C4-2B (cell line): ENCODE data around the gene ATP2B3.

Source experiments
- H3K27ac ChIP-seq: fragments of 450-650 bp; 2 replicates; pipeline ENCODE4 v1.5.1; 2017
- ZFX ChIP-seq: fragments of 450-650 bp; IDR thresholded peaks from 2 replicates; pipeline ENCODE4 v1.6.1; 2017
- TF ChIP-seq, protein P1 (sequence below): fragments of 450-650 bp; conservative IDR thresholded peaks from 2 replicates; pipeline ENCODE4 v1.5.1; 2017; ENCODE audit warnings: mild to moderate bottlenecking

ATP2B3 gene

GRCh38 chrX:153501530-153501929 is 15.9 kb upstream of the ATP2B3 start:
- H3K27ac ChIP-seq, result no peak overlapping the region
- TF ChIP-seq ZFX, result no peak
- TF ChIP-seq, protein P1, sequence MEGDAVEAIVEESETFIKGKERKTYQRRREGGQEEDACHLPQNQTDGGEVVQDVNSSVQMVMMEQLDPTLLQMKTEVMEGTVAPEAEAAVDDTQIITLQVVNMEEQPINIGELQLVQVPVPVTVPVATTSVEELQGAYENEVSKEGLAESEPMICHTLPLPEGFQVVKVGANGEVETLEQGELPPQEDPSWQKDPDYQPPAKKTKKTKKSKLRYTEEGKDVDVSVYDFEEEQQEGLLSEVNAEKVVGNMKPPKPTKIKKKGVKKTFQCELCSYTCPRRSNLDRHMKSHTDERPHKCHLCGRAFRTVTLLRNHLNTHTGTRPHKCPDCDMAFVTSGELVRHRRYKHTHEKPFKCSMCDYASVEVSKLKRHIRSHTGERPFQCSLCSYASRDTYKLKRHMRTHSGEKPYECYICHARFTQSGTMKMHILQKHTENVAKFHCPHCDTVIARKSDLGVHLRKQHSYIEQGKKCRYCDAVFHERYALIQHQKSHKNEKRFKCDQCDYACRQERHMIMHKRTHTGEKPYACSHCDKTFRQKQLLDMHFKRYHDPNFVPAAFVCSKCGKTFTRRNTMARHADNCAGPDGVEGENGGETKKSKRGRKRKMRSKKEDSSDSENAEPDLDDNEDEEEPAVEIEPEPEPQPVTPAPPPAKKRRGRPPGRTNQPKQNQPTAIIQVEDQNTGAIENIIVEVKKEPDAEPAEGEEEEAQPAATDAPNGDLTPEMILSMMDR, result no peak

DNA sequence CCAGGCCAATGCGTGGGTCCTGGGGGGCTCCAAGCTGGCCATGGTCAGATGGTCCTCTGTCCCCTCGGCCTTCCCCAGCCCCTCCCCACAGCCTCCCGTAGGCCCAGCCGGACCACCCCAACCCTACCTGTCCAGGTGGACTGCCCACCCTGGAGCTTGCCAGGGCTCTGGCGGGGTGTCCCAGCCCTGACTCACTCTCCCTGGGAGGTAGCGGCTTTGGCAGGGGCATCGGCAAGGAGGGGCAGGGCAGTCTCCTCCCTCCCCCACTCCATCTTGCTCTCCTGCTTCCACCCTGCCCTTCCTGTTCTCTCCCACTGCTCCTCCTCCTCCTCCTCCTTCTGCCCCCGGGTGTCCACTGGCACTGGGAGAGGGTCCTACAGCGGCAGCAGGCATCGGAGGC is 15.3 kb upstream of the ATP2B3 start:
- TF ChIP-seq, protein P1, result no peak
- no peak for TF ChIP-seq ZFX
- H3K27ac ChIP-seq, result no peak overlapping the region

- no peak for TF ChIP-seq ZFX
- TF ChIP-seq, protein P1, result no peak
- H3K27ac ChIP-seq, result no peak overlapping the region
Observed at GRCh38 chrX:153502796-153503195, 14.6 kb upstream of the ATP2B3 start.

GRCh38 chrX:153504445-153505016 is 12.9 kb upstream of the ATP2B3 start:
- H3K27ac ChIP-seq, result no peak overlapping the region
- TF ChIP-seq, protein P1, result no peak; the same call in 1 of the 2 replicates

DNA sequence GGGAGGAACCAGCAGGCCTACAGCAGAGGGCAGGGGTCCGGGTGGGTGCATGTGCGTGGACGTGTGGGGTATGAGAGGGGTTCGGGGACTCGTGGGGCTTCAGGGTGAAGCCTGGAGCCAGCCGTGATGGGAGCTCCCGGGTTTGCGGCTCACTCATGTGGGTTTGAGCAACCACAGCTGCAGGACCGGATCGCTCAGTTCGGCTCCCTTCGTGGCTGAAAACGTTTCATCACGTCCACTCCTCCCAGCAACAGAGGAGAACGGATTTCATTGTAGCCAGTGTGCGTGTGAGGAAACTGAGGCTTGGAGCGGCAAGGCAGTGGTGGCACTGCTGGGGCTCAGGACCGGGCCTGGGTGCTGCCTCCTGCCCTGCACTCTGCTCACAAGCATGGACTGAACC is 12.1 kb upstream of the ATP2B3 start:
- no peak overlapping the region for H3K27ac ChIP-seq
- TF ChIP-seq, protein P1, result no peak
- TF ChIP-seq ZFX, result no peak

DNA sequence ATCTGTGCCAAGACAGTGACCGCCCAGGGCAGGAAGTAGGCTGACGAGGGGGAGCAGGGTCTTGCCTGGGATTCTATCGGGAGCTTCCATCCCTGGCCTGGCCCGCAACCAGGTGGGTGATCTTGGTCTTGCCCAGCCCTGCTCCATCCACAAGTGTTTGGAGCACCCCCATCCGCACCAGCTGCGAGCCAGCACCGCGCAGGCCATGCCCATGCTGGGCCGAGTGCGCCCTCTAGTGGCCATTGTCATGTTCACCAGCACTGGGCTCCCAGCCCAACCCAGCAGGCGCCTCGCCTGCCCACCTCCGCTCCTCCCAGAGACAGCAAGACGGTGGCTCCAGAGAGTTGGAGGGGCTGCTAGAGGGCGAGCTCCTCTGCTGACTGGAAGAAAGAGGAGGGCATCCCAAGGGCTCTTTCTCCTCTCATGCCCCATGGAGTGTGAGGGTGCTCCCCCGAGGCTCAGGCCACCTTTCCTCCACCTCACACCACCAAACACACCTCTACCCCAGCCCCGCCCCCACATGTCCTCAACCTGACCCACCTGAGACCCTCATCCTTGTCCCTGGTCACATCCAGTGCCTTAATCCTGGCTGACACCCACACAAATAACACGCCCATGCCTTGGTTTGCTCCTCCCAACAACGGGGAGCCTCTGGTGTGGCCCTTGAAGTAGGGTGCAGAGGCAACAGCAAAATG is 9.8 kb upstream of the ATP2B3 start:
- no peak for TF ChIP-seq ZFX
- TF ChIP-seq, protein P1, result peak; percentile 81
- no peak overlapping the region; the same call in 1 of the 2 replicates for H3K27ac ChIP-seq

- H3K27ac ChIP-seq, result no peak overlapping the region
- no peak for TF ChIP-seq ZFX
- TF ChIP-seq, protein P1, result no peak
Observed at GRCh38 chrX:153509592-153509991, 7.8 kb upstream of the ATP2B3 start.
